PC-9 (cell line): ENCODE measurements around the gene HFE. TPM values are rescaled to one million over a fixed set of nuclear protein-coding genes. Genes with fewer than 3 reads are reported as not detected.
"Not testable (repeated sequence)": the region's sequence is repeated elsewhere in the genome, so short reads cannot be mapped to it uniquely, and the experiment has no call there.

ENCODE experiments used
- BruUV-seq: library from RNA; stranded (reverse); fragments of 400-500 nt; replicated peaks from 2 replicates; lab custom pipeline; 2021; lab: Mats Ljungman, UMichigan
- CTCF ChIA-PET: fragments of 300-600 bp; sonication (Branson Sonifier 250); formaldehyde crosslinking; loops from one replicate; lab custom pipeline; 2022; ENCODE audit warnings: antibody characterized with exemption; lab: Charles Lee
- POLR2A ChIA-PET: fragments of 300-600 bp; sonication (Branson Sonifier 250); formaldehyde crosslinking; loops from one replicate; lab custom pipeline; 2022; ENCODE audit warnings: antibody characterized with exemption; ENCODE audit not compliant: unreplicated experiment; lab: Charles Lee
- DNase-seq, 2 experiments: peaks; one replicate each; pipeline versions ENCODE4 v3.0.0 to v3.0.0-alpha.2; 2015 to 2022; ENCODE audit warnings: mixed read lengths in 1 of 2
- H2AFZ ChIP-seq: fragments of 200-600 bp; sonication (generic); 2 replicates; pipeline ENCODE4 v1.8.1; 2017; ENCODE audit warnings: antibody characterized with exemption
- H3F3A ChIP-seq: fragments of 200-600 bp; sonication (generic); 2 replicates; pipeline ENCODE4 v1.8.1; 2017; ENCODE audit warnings: antibody characterized with exemption, mild to moderate bottlenecking, low read depth; ENCODE audit not compliant: insufficient read depth
- H3K27ac ChIP-seq: fragments of 200-600 bp; sonication (generic); 2 replicates; pipeline ENCODE4 v1.6.1; 2016; ENCODE audit warnings: mixed run types
- H3K27me3 ChIP-seq: fragments of 200-600 bp; sonication (generic); 2 replicates; pipeline ENCODE4 v1.6.1; 2016; ENCODE audit warnings: low read depth, mixed run types; ENCODE audit not compliant: insufficient read depth
- H3K36me3 ChIP-seq: fragments of 200-600 bp; sonication (generic); 2 replicates; pipeline ENCODE4 v1.6.1; 2016; ENCODE audit warnings: low read depth, mixed run types
- H3K4me1 ChIP-seq: fragments of 200-600 bp; sonication (generic); replicated peaks from 2 replicates; pipeline ENCODE4 v1.6.1; 2016; ENCODE audit warnings: mixed run types; ENCODE audit not compliant: insufficient read depth
- H3K4me2 ChIP-seq: fragments of 200-600 bp; sonication (generic); 2 replicates; pipeline ENCODE4 v1.6.1; 2017; ENCODE audit warnings: mixed run types
- H3K4me3 ChIP-seq: fragments of 200-600 bp; sonication (generic); 2 replicates; pipeline ENCODE4 v1.6.1; 2016; ENCODE audit warnings: mixed run types
- H3K79me2 ChIP-seq: fragments of 200-600 bp; sonication (generic); 2 replicates; pipeline ENCODE4 v1.6.1; 2017; ENCODE audit warnings: low read depth, mixed run types
- H3K9me2 ChIP-seq: fragments of 200-600 bp; sonication (generic); 2 replicates; pipeline ENCODE4 v1.8.1; 2017; ENCODE audit warnings: mild to moderate bottlenecking; ENCODE audit not compliant: insufficient read depth
- H3K9me3 ChIP-seq: fragments of 200-600 bp; sonication (generic); 2 replicates; pipeline ENCODE4 v1.8.1; 2016; ENCODE audit warnings: low read depth; ENCODE audit not compliant: insufficient read depth
- H4K20me1 ChIP-seq: fragments of 200-600 bp; sonication (generic); 2 replicates; pipeline ENCODE4 v1.8.1; 2017; ENCODE audit not compliant: insufficient read depth
- CTCF ChIP-seq: fragments of 200-600 bp; sonication (generic); conservative IDR thresholded peaks from 2 replicates; pipeline ENCODE4 v1.6.1; 2017; ENCODE audit warnings: mixed run types, antibody characterized with exemption, mild to moderate bottlenecking, moderate library complexity
- EZH2 ChIP-seq: fragments of 200-600 bp; sonication (generic); IDR thresholded peaks from 2 replicates; pipeline ENCODE4 v1.8.0; 2017; ENCODE audit warnings: antibody characterized with exemption, low read depth
- intact Hi-C: fragments of 100-400 bp; cut with micrococcal nuclease; formaldehyde crosslinking; loops from one replicate; pipeline ENCODE4 v1.10.0; 2022; ENCODE audit not compliant: unreplicated experiment
- total RNA-seq: library from RNA; stranded (reverse); gene quantifications from 2 replicates; pipeline ENCODE4 v1.2.3, GENCODE V29; 2021

Gene HFE
- total RNA-seq, 1 experiment from 2014 or later: 46.0 TPM

GRCh38 chr6:26045065-26045927 is 41.9 kb upstream of the HFE start:
- TF ChIP-seq CTCF: no peak; the same call in 1 of the 2 replicates
- no peak for TF ChIP-seq EZH2
- no peaks in the 10 kb centered on the region for H3K36me3 ChIP-seq
- H3K9me2 ChIP-seq: no peaks in the 10 kb centered on the region
- ChIA-PET POLR2A (interaction anchor here (0.6 to 2.5 kb wide), 15 partner anchors 11 to 171 kb away, joined by 3 to 35 read pairs (median 5); partner anchors contain the start of gene HFE), CTCF (interaction anchor here (1.5 to 1.8 kb wide), 2 partner anchors 14 to 19 kb away, joined by 7 to 10 read pairs; a partner anchor contains a TSS)
- peak overlapping the region; percentile 73 for H2AFZ ChIP-seq
- BruUV-seq: TSS peak; percentile 98
- peak; percentile 74 to 88 for DNase-seq
- peak overlapping the region; percentile 59 for H3K4me3 ChIP-seq
- H3K9me3 ChIP-seq: no peaks in the 10 kb centered on the region
- peak overlapping the region; percentile 82 for H3K4me2 ChIP-seq
- peaks cover 19% of the 10 kb centered on the region; the same call in 1 of the 2 replicates for H3F3A ChIP-seq
- no peaks in the 10 kb centered on the region for H4K20me1 ChIP-seq
- H3K79me2 ChIP-seq: no peaks in the 10 kb centered on the region
- peaks cover 21% of the 10 kb centered on the region; the same call in 1 of the 2 replicates for H3K4me1 ChIP-seq
- peak overlapping the region; percentile 77 for H3K27ac ChIP-seq
- intact Hi-C loops: loop anchor here (1.0 kb wide), 1 partner anchor 10 kb away; no protein-coding TSS in a partner anchor
- H3K27me3 ChIP-seq: no peaks in the 10 kb centered on the region

GRCh38 chr6:26045928-26046368 is 41.3 kb upstream of the HFE start:
- peak overlapping the region; percentile 82 for H3K4me2 ChIP-seq
- H2AFZ ChIP-seq: peak overlapping the region; percentile 67
- intact Hi-C loops: loop anchor here (1.0 kb wide), 1 partner anchor 9 kb away; no protein-coding TSS in a partner anchor

GRCh38 chr6:26047329-26047728 is 39.9 kb upstream of the HFE start:
- H3K4me2 ChIP-seq, H3K27me3 ChIP-seq, H3K4me3 ChIP-seq, H3K79me2 ChIP-seq, H4K20me1 ChIP-seq, H2AFZ ChIP-seq, H3K36me3 ChIP-seq, CTCF ChIA-PET, DNase-seq, intact Hi-C loops, H3K9me3 ChIP-seq, H3K27ac ChIP-seq, H3K9me2 ChIP-seq, BruUV-seq: not testable (repeated sequence)
- POLR2A ChIA-PET: interaction anchor here (0.7 to 2.5 kb wide), 4 partner anchors 16 to 30 kb away, joined by 3 to 35 read pairs (median 12); a partner anchor contains a TSS
- Histone ChIP-seq H3K4me1 (peaks cover 21% of the 10 kb centered on the region; the same call in 1 of the 2 replicates), H3F3A (peaks cover 19% of the 10 kb centered on the region; the same call in 1 of the 2 replicates)

More at GRCh38 chr6:26045928-26046368, 41.3 kb upstream of the HFE start:
- BruUV-seq: no TSS peak
- CTCF ChIA-PET: interaction anchor here (1.5 to 1.8 kb wide), 2 partner anchors 15 to 20 kb away, joined by 7 to 10 read pairs; a partner anchor contains a TSS
- no peaks in the 10 kb centered on the region for H3K79me2 ChIP-seq
- peak overlapping the region; percentile 77 for H3K27ac ChIP-seq
- no peaks in the 10 kb centered on the region for H3K9me3 ChIP-seq
- DNase-seq: peak in 1 of 2 experiments; percentile 34
- H3F3A ChIP-seq: peaks cover 19% of the 10 kb centered on the region; the same call in 1 of the 2 replicates
- no peaks in the 10 kb centered on the region for H4K20me1 ChIP-seq
- peaks cover 21% of the 10 kb centered on the region; the same call in 1 of the 2 replicates for H3K4me1 ChIP-seq
- TF ChIP-seq EZH2: no peak
- no peak for TF ChIP-seq CTCF
- H3K4me3 ChIP-seq: peak overlapping the region; percentile 59
- no peaks in the 10 kb centered on the region for H3K27me3 ChIP-seq
- H3K9me2 ChIP-seq: no peaks in the 10 kb centered on the region
- no peaks in the 10 kb centered on the region for H3K36me3 ChIP-seq
- POLR2A ChIA-PET: interaction anchor here (0.5 to 2.5 kb wide), 18 partner anchors 8 to 1556 kb away, joined by 3 to 35 read pairs (median 6); partner anchors contain the start of gene HFE
